ENCODE measurements around the gene PYY.
"Not testable (repeated sequence)": the region's sequence is repeated elsewhere in the genome, so short reads cannot be mapped to it uniquely, and the experiment has no call there.

GRCh38 chr17:43961292-43961691 lies 7.6 kb upstream of the PYY start:
- TF ChIP-seq POLR2A, CTCF (IDR thresholded peaks at IDR 0.05): not testable (repeated sequence)
